GM12878 (cell line): Measurements from ENCODE around the gene KIDINS220.

Experiments used
- BCL11A ChIP-seq: IDR thresholded peaks from 2 replicates; pipeline ENCODE4 v1.6.1; 2011; ENCODE audit warnings: low read depth, low read length
- EGR1 ChIP-seq, 2 experiments: IDR thresholded peaks; 1 replicate in 1 of 2; 2 replicates in 1 of 2; pipeline ENCODE4 v1.6.1; 2011 to 2012; ENCODE audit warnings: low read depth in 2 of 2, low read length in 2 of 2, borderline replicate concordance in 1 of 2, mild to moderate bottlenecking in 1 of 2, moderate library complexity in 1 of 2
- EP300 ChIP-seq, 2 experiments: fragments of 150-350 bp in 1 of 2; IDR thresholded peaks; 2 replicates each; pipeline ENCODE4 v1.6.1; 2011 to 2012; ENCODE audit warnings: low read depth in 2 of 2, low read length in 2 of 2, borderline replicate concordance in 1 of 2, improper control_type of control experiment in 1 of 2, inconsistent platforms in 1 of 2; ENCODE audit not compliant: control insufficient read depth in 1 of 2
- POLR2A ChIP-seq: IDR thresholded peaks from 2 replicates; pipeline ENCODE4 v1.6.1; 2011; ENCODE audit warnings: low read depth, mild to moderate bottlenecking, low read length
- YY1 ChIP-seq: IDR thresholded peaks from 2 replicates; pipeline ENCODE4 v1.6.1; 2011; ENCODE audit warnings: low read depth, mild to moderate bottlenecking, low read length

- TF ChIP-seq EP300 (IDR thresholded peaks at IDR 0.05; ENCODE audit: borderline replicate concordance in 1 of 2, control insufficient read depth in 1 of 2, low read depth in 2 of 2, low read length in 2 of 2) (no peak), EGR1 (IDR thresholded peaks at IDR 0.05; ENCODE audit: borderline replicate concordance in 1 of 2, low read depth in 2 of 2, low read length in 2 of 2) (no peak), YY1 (no peak), BCL11A (no peak), POLR2A (no peak)
Measured at GRCh38 chr2:8863331-8863953, 26.0 kb upstream of the KIDINS220 start.
